HEK293 (cell line): ENCODE results near the gene GBGT1.
A peak's percentile ranks its signal among the peaks of the same experiment; 100 is the strongest.

Source experiments
- CTCF ChIP-seq: fragments of 450-650 bp; formaldehyde crosslinking; IDR thresholded peaks from 2 replicates; pipeline ENCODE4 v1.5.1; 2016; ENCODE audit warnings: missing biosample characterization, missing genetic modification characterization
- EGR2 ChIP-seq: fragments of 450-650 bp; formaldehyde crosslinking; IDR thresholded peaks from 2 replicates; pipeline ENCODE4 v1.5.1; 2016; ENCODE audit warnings: low read depth, missing biosample characterization, missing genetic modification characterization
- GLIS2 ChIP-seq: fragments of 450-650 bp; formaldehyde crosslinking; IDR thresholded peaks from 2 replicates; pipeline ENCODE4 v1.5.1; 2016; ENCODE audit warnings: missing biosample characterization, missing genetic modification characterization
- HOXD13 ChIP-seq: sonication (generic); formaldehyde crosslinking; IDR thresholded peaks from 2 replicates; pipeline ENCODE4 v1.8.0; 2022; ENCODE audit warnings: missing genetic modification reagents, borderline replicate concordance
- KLF7 ChIP-seq: fragments of 450-650 bp; formaldehyde crosslinking; IDR thresholded peaks from 2 replicates; pipeline ENCODE4 v1.5.1; 2016; ENCODE audit warnings: missing biosample characterization, missing genetic modification characterization, borderline replicate concordance
- KLF8 ChIP-seq: fragments of 450-650 bp; formaldehyde crosslinking; IDR thresholded peaks from 2 replicates; pipeline ENCODE4 v1.5.1; 2016; ENCODE audit warnings: missing biosample characterization, missing genetic modification characterization
- PATZ1 ChIP-seq: fragments of 450-650 bp; formaldehyde crosslinking; IDR thresholded peaks from 2 replicates; pipeline ENCODE4 v1.5.1; 2016; ENCODE audit warnings: missing biosample characterization, missing genetic modification characterization
- ZBTB10 ChIP-seq: fragments of 450-650 bp; formaldehyde crosslinking; IDR thresholded peaks from 2 replicates; pipeline ENCODE4 v1.5.1; 2016; ENCODE audit warnings: missing biosample characterization, missing genetic modification characterization
- ZFP3 ChIP-seq: fragments of 450-650 bp; formaldehyde crosslinking; IDR thresholded peaks from 2 replicates; pipeline ENCODE4 v1.5.1; 2016; ENCODE audit warnings: low read depth, missing biosample characterization, missing genetic modification characterization
- ZNF132 ChIP-seq: fragments of 450-650 bp; formaldehyde crosslinking; IDR thresholded peaks from 2 replicates; pipeline ENCODE4 v1.5.1; 2017; ENCODE audit warnings: missing biosample characterization, missing genetic modification characterization, borderline replicate concordance
- ZNF175 ChIP-seq: fragments of 450-650 bp; formaldehyde crosslinking; IDR thresholded peaks from 2 replicates; pipeline ENCODE4 v1.5.1; 2016; ENCODE audit warnings: missing biosample characterization, missing genetic modification characterization
- ZNF394 ChIP-seq: fragments of 450-650 bp; formaldehyde crosslinking; IDR thresholded peaks from 2 replicates; pipeline ENCODE4 v1.5.1; 2016; ENCODE audit warnings: missing biosample characterization, missing genetic modification characterization, mild to moderate bottlenecking, moderate library complexity, borderline replicate concordance
- ZNF449 ChIP-seq: fragments of 450-650 bp; formaldehyde crosslinking; IDR thresholded peaks from 2 replicates; pipeline ENCODE4 v1.5.1; 2017; ENCODE audit warnings: missing biosample characterization, mild to moderate bottlenecking, missing genetic modification characterization, moderate library complexity
- ZNF48 ChIP-seq: fragments of 450-650 bp; formaldehyde crosslinking; IDR thresholded peaks from 2 replicates; pipeline ENCODE4 v1.5.1; 2016; ENCODE audit warnings: missing biosample characterization, missing genetic modification characterization
- ZNF624 ChIP-seq: fragments of 450-650 bp; formaldehyde crosslinking; IDR thresholded peaks from 2 replicates; pipeline ENCODE4 v1.5.1; 2017; ENCODE audit warnings: missing biosample characterization, missing genetic modification characterization
- ZNF654 ChIP-seq: fragments of 450-650 bp; formaldehyde crosslinking; IDR thresholded peaks from 2 replicates; pipeline ENCODE4 v1.5.1; 2016; ENCODE audit warnings: low read depth, missing biosample characterization, missing genetic modification characterization
- ZNF660 ChIP-seq: fragments of 450-650 bp; IDR thresholded peaks from 2 replicates; pipeline ENCODE4 v1.5.1; 2018; ENCODE audit warnings: missing biosample characterization, mild to moderate bottlenecking, missing genetic modification characterization

GBGT1 gene

GRCh38 chr9:133147412-133148198 lies 16.1 kb downstream of the GBGT1 start (continued):
- TF ChIP-seq KLF8 (tag by site-specific recombination) (0 out of 2 replicates have a peak, but pooled peaks have one; percentile 23), ZNF394 (tag by site-specific recombination) (peak; percentile 85; the same call in 1 of the 2 replicates), ZNF175 (tag by site-specific recombination) (no peak), PATZ1 (tag by site-specific recombination) (peak; percentile 53; the same call in 1 of the 2 replicates), CTCF (tag by site-specific recombination) (peak; percentile 82), ZNF48 (tag by site-specific recombination) (no peak), GLIS2 (peak; percentile 88), HOXD13 (CRISPR knock-in tag) (no peak), ZNF449 (peak; percentile 81), ZNF132 (tag by site-specific recombination) (no peak), ZNF654 (tag by site-specific recombination) (peak; percentile 51), ZNF660 (0 out of 2 replicates have a peak, but pooled peaks have one; percentile 24), KLF7 (tag by site-specific recombination) (peak; percentile 90), ZFP3 (tag by site-specific recombination) (no peak), ZBTB10 (tag by site-specific recombination) (0 out of 2 replicates have a peak, but pooled peaks have one; percentile 52), ZNF624 (tag by site-specific recombination) (no peak), EGR2 (tag by site-specific recombination) (no peak)
